HCT116 (cell line): ENCODE measurements around the gene PACS2. TPM values are rescaled to one million over a fixed set of nuclear protein-coding genes. Genes with fewer than 3 reads are reported as not detected.

ENCODE experiments used
- ATAC-seq: fragments of 200-7000 bp; cut with Tn5 transposase; 2 replicates; pipeline ENCODE4 v1.9.1; 2020; ENCODE audit warnings: mild to moderate bottlenecking, moderate library complexity
- BruUV-seq: library from RNA; stranded (reverse); fragments of 400-500 nt; replicated peaks from 2 replicates; lab custom pipeline; 2021; lab: Mats Ljungman, UMichigan
- CTCF ChIA-PET: fragments of 300-600 bp; sonication (Branson Sonifier 250); formaldehyde crosslinking; loops from one replicate; lab custom pipeline; 2021; ENCODE audit warnings: antibody characterized with exemption; lab: Charles Lee
- POLR2A ChIA-PET: fragments of 300-600, 350-600 bp; sonication (Branson Sonifier 250); formaldehyde crosslinking; loops from one replicate; lab custom pipeline; 2021; ENCODE audit warnings: antibody characterized with exemption; lab: Charles Lee
- RAD21 ChIA-PET, 2 experiments: fragments of 300-600 bp; sonication (Branson Sonifier 250); formaldehyde crosslinking; loops; one replicate each; lab custom pipeline; 2023; ENCODE audit warnings: low total read pairs in 2 of 2; ENCODE audit not compliant: uncharacterized antibody in 2 of 2, unreplicated experiment in 2 of 2, low non-redundant PET in 1 of 2; lab: Charles Lee
- DNase-seq: peaks from one replicate; pipeline ENCODE4 v3.0.0-alpha.2; 2010; ENCODE audit warnings: low read depth, low spot score
- H2AFZ ChIP-seq: fragments of 200-600 bp; shearing (Covaris generic), sonication (generic); 2 replicates; pipeline ENCODE4 v1.6.1; 2017; ENCODE audit warnings: low read depth, mixed run types, mixed read lengths, antibody characterized with exemption, low read length; ENCODE audit not compliant: poor library complexity, severe bottlenecking
- H3K27ac ChIP-seq: 2 replicates; pipeline ENCODE4 v1.5.1; 2012; ENCODE audit warnings: low read depth, low read length
- H3K27me3 ChIP-seq: fragments of 200-600 bp; sonication (generic); 2 replicates; pipeline ENCODE4 v1.6.1; 2016; ENCODE audit warnings: mixed run types, low read length, mixed read lengths; ENCODE audit not compliant: insufficient read depth
- H3K36me3 ChIP-seq, 2 experiments: fragments of 200-500 bp in 1 of 2; fragments of 200-600 bp in 1 of 2; sonication (Bioruptor generic) in 1 of 2; sonication (generic) in 1 of 2; 2 replicates each; pipeline versions ENCODE4 v1.5.1 to v1.6.1; 2014 to 2016; ENCODE audit warnings: low read length in 2 of 2, inconsistent platforms in 1 of 2, mixed read lengths in 1 of 2, mixed run types in 1 of 2; ENCODE audit not compliant: insufficient read depth in 2 of 2, control insufficient read depth in 1 of 2
- H3K4me1 ChIP-seq, 2 experiments: fragments of 200-600 bp in 1 of 2; sonication (generic) in 1 of 2; 2 replicates each; pipeline versions ENCODE4 v1.5.1 to v1.6.1; 2012 to 2017; ENCODE audit warnings: low read length in 2 of 2, inconsistent platforms in 1 of 2, mild to moderate bottlenecking in 1 of 2, mixed read lengths in 1 of 2, mixed run types in 1 of 2, moderate library complexity in 1 of 2; ENCODE audit not compliant: insufficient read depth in 2 of 2, control insufficient read depth in 1 of 2
- H3K4me2 ChIP-seq: fragments of 200-600 bp; sonication (generic); 2 replicates; pipeline ENCODE4 v1.6.1; 2017; ENCODE audit warnings: mixed run types, low read length, mixed read lengths
- H3K4me3 ChIP-seq, 2 experiments: fragments of 200-600 bp in 1 of 2; sonication (generic) in 1 of 2; replicated peaks in 1 of 2; 2 replicates each; pipeline ENCODE4 v1.5.1; 2011 to 2016; ENCODE audit warnings: low read length in 2 of 2, control low read depth in 1 of 2, low read depth in 1 of 2, mild to moderate bottlenecking in 1 of 2, mixed read lengths in 1 of 2, mixed run types in 1 of 2
- H3K79me2 ChIP-seq: fragments of 200-600 bp; sonication (generic); 2 replicates; pipeline ENCODE4 v1.6.1; 2017; ENCODE audit warnings: mild to moderate bottlenecking, mixed run types, low read length, moderate library complexity, mixed read lengths; ENCODE audit not compliant: insufficient read depth
- H3K9ac ChIP-seq: fragments of 200-600 bp; sonication (generic); 2 replicates; pipeline ENCODE4 v1.6.1; 2016; ENCODE audit warnings: low read length, mixed read lengths
- H3K9me2 ChIP-seq: fragments of 200-600 bp; sonication (generic), shearing (Covaris generic); 2 replicates; pipeline ENCODE4 v1.6.1; 2017; ENCODE audit warnings: mixed run types, mild to moderate bottlenecking, moderate library complexity; ENCODE audit not compliant: insufficient read depth
- H3K9me3 ChIP-seq, 2 experiments: fragments of 200-500 bp in 1 of 2; fragments of 200-600 bp in 1 of 2; sonication (Bioruptor generic) in 1 of 2; sonication (generic) in 1 of 2; 2 replicates each; pipeline ENCODE4 v1.6.1; 2014 to 2017; ENCODE audit warnings: low read length in 2 of 2, mixed read lengths in 2 of 2, inconsistent platforms in 1 of 2, low read depth in 1 of 2, mild to moderate bottlenecking in 1 of 2, mixed run types in 1 of 2, moderate library complexity in 1 of 2; ENCODE audit not compliant: control insufficient read depth in 1 of 2, insufficient read depth in 1 of 2
- H4K20me1 ChIP-seq: fragments of 200-600 bp; sonication (generic), shearing (Covaris generic); 2 replicates; pipeline ENCODE4 v1.6.1; 2017; ENCODE audit warnings: mixed run types, mild to moderate bottlenecking, moderate library complexity; ENCODE audit not compliant: insufficient read depth
- CEBPB ChIP-seq: IDR thresholded peaks from 2 replicates; pipeline ENCODE4 v1.6.1; 2012; ENCODE audit warnings: low read depth
- EGR1 ChIP-seq: IDR thresholded peaks from 2 replicates; pipeline ENCODE4 v1.6.1; 2012; ENCODE audit warnings: low read depth
- ELF1 ChIP-seq: IDR thresholded peaks from 2 replicates; pipeline ENCODE4 v1.6.1; 2012; ENCODE audit warnings: low read depth, borderline replicate concordance
- EZH2 ChIP-seq: fragments of 200-600 bp; sonication (generic); IDR thresholded peaks from 2 replicates; pipeline ENCODE4 v1.6.1; 2017; ENCODE audit warnings: antibody characterized with exemption, mixed run types
- EZH2phosphoT487 ChIP-seq: fragments of 200-600 bp; IDR thresholded peaks from 2 replicates; pipeline ENCODE4 v1.6.1; 2018; ENCODE audit warnings: antibody characterized with exemption, borderline replicate concordance
- FOSL1 ChIP-seq: IDR thresholded peaks from 2 replicates; pipeline ENCODE4 v1.6.1; 2012; ENCODE audit warnings: low read depth
- JUND ChIP-seq: IDR thresholded peaks from 2 replicates; pipeline ENCODE4 v1.6.1; 2012
- POLR2AphosphoS5 ChIP-seq: IDR thresholded peaks from 2 replicates; pipeline ENCODE4 v1.6.1; 2011; ENCODE audit warnings: mild to moderate bottlenecking, low read depth, low read length, moderate library complexity
- SP1 ChIP-seq: IDR thresholded peaks from 2 replicates; pipeline ENCODE4 v1.6.1; 2012; ENCODE audit warnings: low read depth
- SRF ChIP-seq: IDR thresholded peaks from 2 replicates; pipeline ENCODE4 v1.6.1; 2012; ENCODE audit warnings: low read depth
- YY1 ChIP-seq: IDR thresholded peaks from 2 replicates; pipeline ENCODE4 v1.6.1; 2011; ENCODE audit warnings: low read length, low read depth, moderate library complexity, mild to moderate bottlenecking; ENCODE audit not compliant: insufficient replicate concordance; ENCODE audit errors: extremely low read depth
- ZFX ChIP-seq: fragments of 450-650 bp; IDR thresholded peaks from 2 replicates; pipeline ENCODE4 v1.6.1; 2017
- ZNF274 ChIP-seq: fragments of 200-500 bp; sonication (Bioruptor generic); IDR thresholded peaks from 2 replicates; pipeline ENCODE4 v1.6.1; 2014; ENCODE audit warnings: mild to moderate bottlenecking, low read depth, low read length, inconsistent platforms
- intact Hi-C: fragments of 100-400 bp; cut with micrococcal nuclease; formaldehyde crosslinking; loops from 2 replicates; pipeline ENCODE4 v1.10.0; 2022
- total RNA-seq: library from RNA; stranded (reverse); gene quantifications from one replicate; pipeline ENCODE4 v1.2.1, GENCODE V29; 2021; ENCODE audit not compliant: unreplicated experiment
- TF ChIP-seq, protein P1 (sequence below): IDR thresholded peaks from 2 replicates; pipeline ENCODE4 v1.6.1; 2012
- TF ChIP-seq, protein P2 (sequence below), 3 experiments: fragments of 200-600 bp in 1 of 3; sonication (generic) in 1 of 3; IDR thresholded peaks in 2 of 3; conservative IDR thresholded peaks in 1 of 3; 2 replicates each; pipeline ENCODE4 v1.5.1; 2012 to 2017; ENCODE audit warnings: low read depth in 2 of 3, low read length in 2 of 3, antibody characterized with exemption in 1 of 3, borderline replicate concordance in 1 of 3, control low read depth in 1 of 3, mild to moderate bottlenecking in 1 of 3, mixed read lengths in 1 of 3, mixed run types in 1 of 3, moderate library complexity in 1 of 3; ENCODE audit not compliant: insufficient read depth in 1 of 3
- TF ChIP-seq, protein P3 (sequence below): IDR thresholded peaks from 2 replicates; pipeline ENCODE4 v1.6.1; 2011; ENCODE audit warnings: mild to moderate bottlenecking, low read length, moderate library complexity; ENCODE audit not compliant: insufficient replicate concordance; ENCODE audit errors: extremely low read depth
- TF ChIP-seq, protein P4 (sequence below): IDR thresholded peaks from 2 replicates; pipeline ENCODE4 v1.6.1; 2012

The PACS2 gene
- total RNA-seq, 1 experiment from 2014 or later: 75.5 TPM

DNA sequence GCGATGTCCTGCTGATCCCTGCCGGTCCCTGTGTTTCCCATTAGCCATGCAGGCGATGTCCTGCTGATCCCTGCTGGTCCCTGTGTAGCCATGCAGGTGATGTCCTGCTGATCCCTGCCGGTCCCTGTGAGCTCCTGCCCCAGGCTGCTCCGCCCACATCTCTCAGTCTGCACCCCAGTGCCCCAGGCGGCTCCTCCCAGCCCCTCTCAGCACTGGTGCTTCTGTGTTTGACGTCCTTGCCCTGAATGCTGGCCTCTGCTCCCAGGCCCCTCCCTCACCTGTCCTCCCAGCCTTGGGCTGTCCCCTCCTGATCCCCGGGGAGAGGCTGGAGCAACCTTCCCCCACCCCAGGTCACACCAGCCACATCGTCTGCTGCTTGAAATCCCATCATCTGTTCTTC, 42.4 kb downstream of the PACS2 start:
- DNase-seq: no peak
- TF ChIP-seq SP1 (no peak), CEBPB (no peak), JUND (no peak), EGR1 (no peak), POLR2AphosphoS5 (no peak), EZH2phosphoT487 (no peak), ELF1 (no peak)
- TF ChIP-seq, protein P1, sequence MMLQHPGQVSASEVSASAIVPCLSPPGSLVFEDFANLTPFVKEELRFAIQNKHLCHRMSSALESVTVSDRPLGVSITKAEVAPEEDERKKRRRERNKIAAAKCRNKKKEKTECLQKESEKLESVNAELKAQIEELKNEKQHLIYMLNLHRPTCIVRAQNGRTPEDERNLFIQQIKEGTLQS: no peak
- H3K4me1 ChIP-seq: peaks cover 2 to 3% of the 10 kb centered on the region in 2 experiments; a peak in 2 of 4 replicates
- H3K27ac ChIP-seq: no peak overlapping the region
- intact Hi-C loops: no loop called here
- H4K20me1 ChIP-seq: no peaks in the 10 kb centered on the region
- H3K79me2 ChIP-seq: no peaks in the 10 kb centered on the region
- no peak overlapping the region for H3K4me2 ChIP-seq
- no peaks in the 10 kb centered on the region for H3K9me2 ChIP-seq
- H2AFZ ChIP-seq: no peak overlapping the region
- CTCF ChIA-PET: no interaction called here
- no peaks in the 10 kb centered on the region; a peak in 1 of 4 replicates for H3K36me3 ChIP-seq
- H3K27me3 ChIP-seq: no peaks in the 10 kb centered on the region
- RAD21 ChIA-PET: no interaction called here
- BruUV-seq: no TSS peak
- H3K9ac ChIP-seq: no peak overlapping the region
- no peak overlapping the region for H3K4me3 ChIP-seq
- no peaks in the 10 kb centered on the region for H3K9me3 ChIP-seq
- POLR2A ChIA-PET: no interaction called here
- no peak for ATAC-seq

DNA sequence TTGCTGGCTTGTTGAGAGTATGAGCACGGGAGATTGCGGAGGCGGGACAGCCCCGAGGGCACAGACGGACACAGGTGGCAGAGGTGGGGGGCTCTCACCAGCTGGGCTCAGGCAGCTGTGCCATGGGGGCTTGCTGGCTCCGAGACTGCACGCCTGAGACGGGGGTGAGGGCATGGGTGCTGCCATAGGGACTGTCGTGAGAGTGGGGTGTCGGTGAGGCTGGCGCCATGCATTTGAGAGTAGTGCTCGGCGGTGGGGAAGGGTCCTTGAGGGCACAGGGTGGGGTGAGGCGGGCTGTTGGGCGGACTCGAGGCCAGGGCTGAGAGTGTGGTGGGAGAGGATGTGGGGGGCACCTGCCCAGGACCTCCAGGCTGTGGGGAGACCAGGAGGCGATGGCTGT, 43.1 kb downstream of the PACS2 start:
- H3K79me2 ChIP-seq: no peaks in the 10 kb centered on the region
- CTCF ChIA-PET: no interaction called here
- no peak overlapping the region for H3K4me2 ChIP-seq
- H2AFZ ChIP-seq: no peak overlapping the region
- no peak overlapping the region for H3K9ac ChIP-seq
- H3K27ac ChIP-seq: no peak overlapping the region
- H3K9me3 ChIP-seq: no peaks in the 10 kb centered on the region
- H3K36me3 ChIP-seq: no peaks in the 10 kb centered on the region; a peak in 1 of 4 replicates
- DNase-seq: no peak
- H4K20me1 ChIP-seq: no peaks in the 10 kb centered on the region
- no peak overlapping the region for H3K4me3 ChIP-seq
- TF ChIP-seq SP1 (no peak), ZNF274 (no peak), YY1 (no peak), SRF (no peak), ZFX (no peak), EZH2 (no peak), EGR1 (no peak), FOSL1 (no peak), POLR2AphosphoS5 (no peak), ELF1 (no peak)
- TF ChIP-seq, protein P1: no peak
- TF ChIP-seq, protein P2, sequence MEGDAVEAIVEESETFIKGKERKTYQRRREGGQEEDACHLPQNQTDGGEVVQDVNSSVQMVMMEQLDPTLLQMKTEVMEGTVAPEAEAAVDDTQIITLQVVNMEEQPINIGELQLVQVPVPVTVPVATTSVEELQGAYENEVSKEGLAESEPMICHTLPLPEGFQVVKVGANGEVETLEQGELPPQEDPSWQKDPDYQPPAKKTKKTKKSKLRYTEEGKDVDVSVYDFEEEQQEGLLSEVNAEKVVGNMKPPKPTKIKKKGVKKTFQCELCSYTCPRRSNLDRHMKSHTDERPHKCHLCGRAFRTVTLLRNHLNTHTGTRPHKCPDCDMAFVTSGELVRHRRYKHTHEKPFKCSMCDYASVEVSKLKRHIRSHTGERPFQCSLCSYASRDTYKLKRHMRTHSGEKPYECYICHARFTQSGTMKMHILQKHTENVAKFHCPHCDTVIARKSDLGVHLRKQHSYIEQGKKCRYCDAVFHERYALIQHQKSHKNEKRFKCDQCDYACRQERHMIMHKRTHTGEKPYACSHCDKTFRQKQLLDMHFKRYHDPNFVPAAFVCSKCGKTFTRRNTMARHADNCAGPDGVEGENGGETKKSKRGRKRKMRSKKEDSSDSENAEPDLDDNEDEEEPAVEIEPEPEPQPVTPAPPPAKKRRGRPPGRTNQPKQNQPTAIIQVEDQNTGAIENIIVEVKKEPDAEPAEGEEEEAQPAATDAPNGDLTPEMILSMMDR (IDR thresholded peaks at IDR 0.05 in 2 of 3, conservative IDR thresholded peaks at IDR 0.05 in 1 of 3; ENCODE audit: borderline replicate concordance in 1 of 3, insufficient read depth in 1 of 3, low read depth in 2 of 3, low read length in 2 of 3): no peak
- TF ChIP-seq, protein P3, sequence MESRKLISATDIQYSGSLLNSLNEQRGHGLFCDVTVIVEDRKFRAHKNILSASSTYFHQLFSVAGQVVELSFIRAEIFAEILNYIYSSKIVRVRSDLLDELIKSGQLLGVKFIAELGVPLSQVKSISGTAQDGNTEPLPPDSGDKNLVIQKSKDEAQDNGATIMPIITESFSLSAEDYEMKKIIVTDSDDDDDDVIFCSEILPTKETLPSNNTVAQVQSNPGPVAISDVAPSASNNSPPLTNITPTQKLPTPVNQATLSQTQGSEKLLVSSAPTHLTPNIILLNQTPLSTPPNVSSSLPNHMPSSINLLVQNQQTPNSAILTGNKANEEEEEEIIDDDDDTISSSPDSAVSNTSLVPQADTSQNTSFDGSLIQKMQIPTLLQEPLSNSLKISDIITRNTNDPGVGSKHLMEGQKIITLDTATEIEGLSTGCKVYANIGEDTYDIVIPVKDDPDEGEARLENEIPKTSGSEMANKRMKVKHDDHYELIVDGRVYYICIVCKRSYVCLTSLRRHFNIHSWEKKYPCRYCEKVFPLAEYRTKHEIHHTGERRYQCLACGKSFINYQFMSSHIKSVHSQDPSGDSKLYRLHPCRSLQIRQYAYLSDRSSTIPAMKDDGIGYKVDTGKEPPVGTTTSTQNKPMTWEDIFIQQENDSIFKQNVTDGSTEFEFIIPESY: no peak
- TF ChIP-seq, protein P4, sequence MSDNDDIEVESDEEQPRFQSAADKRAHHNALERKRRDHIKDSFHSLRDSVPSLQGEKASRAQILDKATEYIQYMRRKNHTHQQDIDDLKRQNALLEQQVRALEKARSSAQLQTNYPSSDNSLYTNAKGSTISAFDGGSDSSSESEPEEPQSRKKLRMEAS: no peak
- BruUV-seq: no TSS peak
- no peak for ATAC-seq
- intact Hi-C loops: no loop called here
- RAD21 ChIA-PET: no interaction called here
- no peaks in the 10 kb centered on the region for H3K9me2 ChIP-seq
- no peaks in the 10 kb centered on the region for H3K27me3 ChIP-seq
- POLR2A ChIA-PET: no interaction called here
- H3K4me1 ChIP-seq: no peaks in the 10 kb centered on the region
